ENCODE data around the gene NKX6-1.

GRCh38 chr4:84493092-84493850 lies 5.8 kb downstream of the NKX6-1 start:
- TF ChIP-seq CTCF (IDR thresholded peaks at IDR 0.05) (no peak), POLR2A (IDR thresholded peaks at IDR 0.05) (no peak)

Measured in lower leg skin (tissue), 3 donors.